K562 (cell line): Measurements from ENCODE around the gene ROR2. TPM values are rescaled to one million over a fixed set of nuclear protein-coding genes. Genes with fewer than 3 reads are reported as not detected.
A peak's percentile ranks its signal among the peaks of the same experiment; 100 is the strongest.

Experiments
- AFF1 ChIP-seq, 2 experiments: fragments of 450-650 bp; IDR thresholded peaks; 2 replicates each; pipeline ENCODE4 v1.6.1; 2018; ENCODE audit warnings: mild to moderate bottlenecking in 2 of 2, low read depth in 1 of 2; ENCODE audit not compliant: partially characterized antibody in 2 of 2
- CHCHD3 ChIP-seq: fragments of 250-450 bp; sonication (Bioruptor Pico); IDR thresholded peaks from 2 replicates; pipeline ENCODE4 v2.1.2; 2022; ENCODE audit warnings: mild to moderate bottlenecking
- ELF4 ChIP-seq: fragments of 450-650 bp; formaldehyde crosslinking; IDR thresholded peaks from 2 replicates; pipeline ENCODE4 v1.4.0; 2022; ENCODE audit warnings: missing genetic modification characterization
- HLTF ChIP-seq: fragments of 450-650 bp; IDR thresholded peaks from 2 replicates; pipeline ENCODE4 v1.6.1; 2016
- JUND ChIP-seq, 2 experiments: IDR thresholded peaks; 2 replicates in 1 of 2; 3 replicates in 1 of 2; pipeline ENCODE4 v1.6.1; 2011; ENCODE audit warnings: borderline replicate concordance in 2 of 2, low read depth in 2 of 2, low read length in 2 of 2, improper control_type of control experiment in 1 of 2, missing biosample characterization in 1 of 2, missing genetic modification characterization in 1 of 2, missing genetic modification reagents in 1 of 2
- KLF6 ChIP-seq: fragments of 250-450 bp; sonication (Bioruptor Pico); IDR thresholded peaks from 2 replicates; pipeline ENCODE4 v1.4.0; 2020; ENCODE audit warnings: mild to moderate bottlenecking, moderate library complexity, borderline replicate concordance
- NCOR1 ChIP-seq: fragments of 450-650 bp; IDR thresholded peaks from 2 replicates; pipeline ENCODE4 v1.6.1; 2016; ENCODE audit warnings: mild to moderate bottlenecking, moderate library complexity
- PHB2 ChIP-seq: fragments of 450-650 bp; IDR thresholded peaks from 2 replicates; pipeline ENCODE4 v1.6.1; 2017; ENCODE audit warnings: low read depth
- POLR2A ChIP-seq: fragments of 450-650 bp; conservative IDR thresholded peaks from 2 replicates; pipeline ENCODE4 v1.6.1; 2016
- PYGO2 ChIP-seq: fragments of 450-650 bp; IDR thresholded peaks from 2 replicates; pipeline ENCODE4 v1.6.1; 2016; ENCODE audit warnings: mild to moderate bottlenecking, missing genetic modification characterization, moderate library complexity, missing compliant biosample characterization
- SAFB2 ChIP-seq: fragments of 200-400 bp; formaldehyde crosslinking; IDR thresholded peaks from 2 replicates; pipeline ENCODE4 v1.6.1; 2018; ENCODE audit warnings: borderline replicate concordance, low read length, low read depth, moderate library complexity; ENCODE audit not compliant: severe bottlenecking
- SMAD2 ChIP-seq: fragments of 150-350 bp; IDR thresholded peaks from 2 replicates; pipeline ENCODE4 v1.6.1; 2014; ENCODE audit warnings: low read depth, mild to moderate bottlenecking, low read length
- TAF15 ChIP-seq: fragments of 200-400 bp; formaldehyde crosslinking; IDR thresholded peaks from 2 replicates; pipeline ENCODE4 v1.6.1; 2017; ENCODE audit warnings: mild to moderate bottlenecking, low read depth, low read length, moderate library complexity
- XRCC3 ChIP-seq: fragments of 450-650 bp; IDR thresholded peaks from 2 replicates; pipeline ENCODE4 v1.6.1; 2017; ENCODE audit warnings: mild to moderate bottlenecking, moderate library complexity
- ZBTB7A ChIP-seq: IDR thresholded peaks from 2 replicates; pipeline ENCODE4 v1.6.1; 2011; ENCODE audit warnings: low read depth, mild to moderate bottlenecking, low read length, moderate library complexity, borderline replicate concordance; ENCODE audit not compliant: control insufficient read depth
- ZNF140 ChIP-seq: fragments of 250-450 bp; sonication (Bioruptor Pico); IDR thresholded peaks from 2 replicates; pipeline ENCODE4 v1.8.0; 2021; ENCODE audit warnings: moderate library complexity, mild to moderate bottlenecking, inconsistent platforms
- ZNF212 ChIP-seq: fragments of 450-650 bp; formaldehyde crosslinking; IDR thresholded peaks from 2 replicates; pipeline ENCODE4 v1.4.0; 2020; ENCODE audit warnings: mild to moderate bottlenecking
- ZNF780A ChIP-seq: fragments of 250-450 bp; sonication (Bioruptor Pico); IDR thresholded peaks from 2 replicates; pipeline ENCODE4 v1.5.0; 2021; ENCODE audit warnings: mild to moderate bottlenecking
- polyA plus RNA-seq, 8 experiments: library from polyadenylated mRNA; depleted of rRNA in 4 of 8; stranded (reverse) in 5 of 8; unstranded in 3 of 8; fragments of >200 nt; fragmentation: Nextera tagmentation in 2 of 8; fragmentation: Illumina TruSeq in 1 of 8; extraction: Ambion mirVana in 2 of 8; extraction: Trizol in 1 of 8; gene quantifications; 2 replicates each; pipeline versions ENCODE4 v1.2.1 to v1.2.3, GENCODE V29; 2011 to 2014; ENCODE audit warnings: inconsistent platforms in 1 of 8, missing spikeins in 1 of 8
- total RNA-seq, 7 experiments: library from RNA; depleted of rRNA in 6 of 7; stranded (reverse); fragments of >200 nt in 6 of 7; fragmentation: Illumina TruSeq in 2 of 7; extraction: Trizol in 2 of 7; gene quantifications; 2 replicates each; pipeline versions ENCODE4 v1.2.1 to v1.2.3, GENCODE V29; 2011 to 2021; ENCODE audit warnings: low replicate concordance in 1 of 7
- TF ChIP-seq, protein P1 (sequence below): fragments of 250-450 bp; sonication (Bioruptor Pico); IDR thresholded peaks from 2 replicates; pipeline ENCODE4 v1.5.1; 2021; ENCODE audit warnings: mild to moderate bottlenecking
- TF ChIP-seq, protein P2 (sequence below): IDR thresholded peaks from 3 replicates; pipeline ENCODE4 v1.6.1; 2011; ENCODE audit warnings: borderline replicate concordance, mild to moderate bottlenecking; ENCODE audit not compliant: insufficient read length, insufficient read depth

The ROR2 gene
- total and polyA plus RNA-seq, 9 of the 15 experiments (the other 6 are each of a cell fraction or from before 2014, with no cell fraction given) = 5.6 to 33.8 (median 15.3) TPM

GRCh38 chr9:91949946-91950664 is at the start of gene ROR2 (continued):
- TF ChIP-seq AFF1 (IDR thresholded peaks at IDR 0.05; ENCODE audit: low read depth in 1 of 2, partially characterized antibody in 2 of 2) (no peak), NCOR1 (no peak), ZNF140 (CRISPR knock-in tag) (no peak), TAF15 (no peak), ELF4 (CRISPR knock-in tag) (no peak), CHCHD3 (CRISPR knock-in tag) (no peak), ZNF780A (no peak), KLF6 (no peak), POLR2A (peak; percentile 47; the same call in 1 of the 2 replicates), HLTF (no peak), PYGO2 (no peak), ZBTB7A (peak; percentile 98), SAFB2 (no peak), PHB2 (no peak), SMAD2 (no peak), XRCC3 (no peak), JUND (IDR thresholded peaks at IDR 0.05; ENCODE audit: borderline replicate concordance, low read depth, low read length) (no peak), JUND (tag; IDR thresholded peaks at IDR 0.05; ENCODE audit: borderline replicate concordance, low read depth, low read length) (no peak; the same call in 2 of the 3 replicates), ZNF212 (CRISPR knock-in tag) (no peak)
- TF ChIP-seq, protein P1, sequence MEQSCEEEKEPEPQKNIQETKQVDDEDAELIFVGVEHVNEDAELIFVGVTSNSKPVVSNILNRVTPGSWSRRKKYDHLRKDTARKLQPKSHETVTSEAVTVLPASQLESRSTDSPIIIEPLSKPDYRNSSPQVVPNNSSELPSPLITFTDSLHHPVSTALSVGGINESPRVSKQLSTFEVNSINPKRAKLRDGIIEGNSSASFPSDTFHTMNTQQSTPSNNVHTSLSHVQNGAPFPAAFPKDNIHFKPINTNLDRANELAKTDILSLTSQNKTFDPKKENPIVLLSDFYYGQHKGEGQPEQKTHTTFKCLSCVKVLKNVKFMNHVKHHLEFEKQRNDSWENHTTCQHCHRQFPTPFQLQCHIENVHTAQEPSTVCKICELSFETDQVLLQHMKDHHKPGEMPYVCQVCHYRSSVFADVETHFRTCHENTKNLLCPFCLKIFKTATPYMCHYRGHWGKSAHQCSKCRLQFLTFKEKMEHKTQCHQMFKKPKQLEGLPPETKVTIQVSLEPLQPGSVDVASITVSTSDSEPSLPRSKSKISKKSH (CRISPR knock-in tag) = no peak
- TF ChIP-seq, protein P2, sequence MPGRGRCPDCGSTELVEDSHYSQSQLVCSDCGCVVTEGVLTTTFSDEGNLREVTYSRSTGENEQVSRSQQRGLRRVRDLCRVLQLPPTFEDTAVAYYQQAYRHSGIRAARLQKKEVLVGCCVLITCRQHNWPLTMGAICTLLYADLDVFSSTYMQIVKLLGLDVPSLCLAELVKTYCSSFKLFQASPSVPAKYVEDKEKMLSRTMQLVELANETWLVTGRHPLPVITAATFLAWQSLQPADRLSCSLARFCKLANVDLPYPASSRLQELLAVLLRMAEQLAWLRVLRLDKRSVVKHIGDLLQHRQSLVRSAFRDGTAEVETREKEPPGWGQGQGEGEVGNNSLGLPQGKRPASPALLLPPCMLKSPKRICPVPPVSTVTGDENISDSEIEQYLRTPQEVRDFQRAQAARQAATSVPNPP = no peak
